WTC11 (cell line): ENCODE measurements around the gene SPG21. TPM values are rescaled to one million over a fixed set of nuclear protein-coding genes. Genes with fewer than 3 reads are reported as not detected.

Experiments used
- ATAC-seq: fragments of 200-7000 bp; cut with Tn5 transposase; 2 replicates; pipeline ENCODE4 v1.10.0; 2021; ENCODE audit warnings: mild to moderate bottlenecking, moderate library complexity
- CTCF ChIA-PET: fragments of 300-600 bp; sonication (Branson Sonifier 250); formaldehyde crosslinking; loops from one replicate; lab custom pipeline; 2021; ENCODE audit warnings: antibody characterized with exemption; lab: Charles Lee
- POLR2A ChIA-PET: fragments of 350-600 bp; sonication (Branson Sonifier 250); formaldehyde crosslinking; loops from one replicate; lab custom pipeline; 2021; ENCODE audit warnings: antibody characterized with exemption; lab: Charles Lee
- DNase-seq: peaks from one replicate; pipeline ENCODE4 v3.0.0; 2021; ENCODE audit warnings: low spot score
- H3K27ac Mint-ChIP-seq: 2 replicates; pipeline ENCODE4 v1.8.0; 2021; ENCODE audit warnings: mixed read lengths
- H3K27me3 Mint-ChIP-seq: 2 replicates; pipeline ENCODE4 v1.8.0; 2021; ENCODE audit warnings: low read depth, mild to moderate bottlenecking, moderate library complexity, mixed read lengths
- H3K36me3 Mint-ChIP-seq: 2 replicates; pipeline ENCODE4 v1.8.0; 2021; ENCODE audit warnings: mixed read lengths
- H3K4me1 Mint-ChIP-seq: 2 replicates; pipeline ENCODE4 v1.8.0; 2022; ENCODE audit warnings: mixed read lengths
- H3K4me3 Mint-ChIP-seq: 2 replicates; pipeline ENCODE4 v1.8.0; 2021; ENCODE audit warnings: mild to moderate bottlenecking, moderate library complexity, mixed read lengths
- H3K9me3 Mint-ChIP-seq: 2 replicates; pipeline ENCODE4 v1.8.0; 2021; ENCODE audit warnings: mixed read lengths
- CBFB ChIP-seq: sonication (generic); formaldehyde crosslinking; IDR thresholded peaks from 2 replicates; pipeline ENCODE4 v1.8.1; 2022; ENCODE audit warnings: mild to moderate bottlenecking, low read depth, missing genetic modification reagents
- CREB1 ChIP-seq: sonication (generic); formaldehyde crosslinking; IDR thresholded peaks from 2 replicates; pipeline ENCODE4 v1.8.0; 2023; ENCODE audit warnings: mild to moderate bottlenecking, missing genetic modification reagents
- ELF4 ChIP-seq: sonication (generic); formaldehyde crosslinking; IDR thresholded peaks from 2 replicates; pipeline ENCODE4 v1.8.1; 2022; ENCODE audit warnings: low read depth, mild to moderate bottlenecking, moderate library complexity, missing genetic modification reagents
- EMX1 ChIP-seq: fragments of 250-450 bp; sonication (Bioruptor Pico); IDR thresholded peaks from 2 replicates; pipeline ENCODE4 v1.8.0; 2021; ENCODE audit warnings: mild to moderate bottlenecking
- FOXJ3 ChIP-seq: sonication (generic); formaldehyde crosslinking; IDR thresholded peaks from 2 replicates; pipeline ENCODE4 v1.9.0; 2021; ENCODE audit warnings: missing genetic modification reagents, mild to moderate bottlenecking, borderline replicate concordance
- FOXP4 ChIP-seq: sonication (generic); formaldehyde crosslinking; IDR thresholded peaks from 2 replicates; pipeline ENCODE4 v1.8.0; 2022; ENCODE audit warnings: mild to moderate bottlenecking, missing genetic modification reagents
- IRF1 ChIP-seq: sonication (generic); formaldehyde crosslinking; IDR thresholded peaks from 2 replicates; pipeline ENCODE4 v1.8.0; 2023; ENCODE audit warnings: missing genetic modification reagents
- IRF2 ChIP-seq: sonication (generic); formaldehyde crosslinking; IDR thresholded peaks from 2 replicates; pipeline ENCODE4 v1.8.0; 2022; ENCODE audit warnings: low read depth, missing genetic modification reagents, borderline replicate concordance
- JAZF1 ChIP-seq: fragments of 250-450 bp; sonication (Bioruptor Pico); IDR thresholded peaks from 2 replicates; pipeline ENCODE4 v1.9.0; 2021; ENCODE audit warnings: moderate library complexity, mild to moderate bottlenecking, inconsistent platforms
- MAX ChIP-seq: sonication (generic); formaldehyde crosslinking; IDR thresholded peaks from 2 replicates; pipeline ENCODE4 v1.8.0; 2022; ENCODE audit warnings: mild to moderate bottlenecking, missing genetic modification reagents
- MLX ChIP-seq: sonication (generic); formaldehyde crosslinking; IDR thresholded peaks from 2 replicates; pipeline ENCODE4 v1.8.1; 2023; ENCODE audit warnings: mild to moderate bottlenecking, missing genetic modification reagents, moderate library complexity
- MYBL2 ChIP-seq: sonication (generic); formaldehyde crosslinking; IDR thresholded peaks from 2 replicates; pipeline ENCODE4 v1.8.1; 2023; ENCODE audit warnings: mild to moderate bottlenecking, moderate library complexity, missing genetic modification reagents
- NFATC4 ChIP-seq: fragments of 250-450 bp; sonication (Bioruptor Pico); IDR thresholded peaks from 2 replicates; pipeline ENCODE4 v1.9.0; 2021; ENCODE audit warnings: mild to moderate bottlenecking
- NR3C1 ChIP-seq: sonication (generic); formaldehyde crosslinking; conservative IDR thresholded peaks from 2 replicates; pipeline ENCODE4 v1.8.1; 2023; ENCODE audit warnings: low read depth, mild to moderate bottlenecking, missing genetic modification reagents
- PRDM15 ChIP-seq: sonication (generic); formaldehyde crosslinking; IDR thresholded peaks from 2 replicates; pipeline ENCODE4 v1.8.0; 2022; ENCODE audit warnings: missing genetic modification reagents
- PREB ChIP-seq: sonication (generic); formaldehyde crosslinking; IDR thresholded peaks from 2 replicates; pipeline ENCODE4 v1.8.1; 2022; ENCODE audit warnings: mild to moderate bottlenecking, missing genetic modification reagents, moderate library complexity, borderline replicate concordance
- PRRX2 ChIP-seq: fragments of 250-450 bp; sonication (Bioruptor Pico); IDR thresholded peaks from 2 replicates; pipeline ENCODE4 v1.8.0; 2021; ENCODE audit warnings: mild to moderate bottlenecking
- ZBTB43 ChIP-seq: sonication (generic); formaldehyde crosslinking; IDR thresholded peaks from 2 replicates; pipeline ENCODE4 v1.8.1; 2023; ENCODE audit warnings: mild to moderate bottlenecking, missing genetic modification reagents
- ZNF263 ChIP-seq: sonication (generic); formaldehyde crosslinking; IDR thresholded peaks from 2 replicates; pipeline ENCODE4 v1.8.1; 2022; ENCODE audit warnings: low read depth, mild to moderate bottlenecking, moderate library complexity, missing genetic modification reagents
- ZNF423 ChIP-seq: fragments of 250-450 bp; sonication (Bioruptor Pico); IDR thresholded peaks from 2 replicates; pipeline ENCODE4 v2.1.2; 2022; ENCODE audit warnings: mild to moderate bottlenecking, moderate library complexity
- ZNF512 ChIP-seq: sonication (generic); formaldehyde crosslinking; IDR thresholded peaks from 2 replicates; pipeline ENCODE4 v1.8.1; 2022; ENCODE audit warnings: missing genetic modification reagents, borderline replicate concordance
- total RNA-seq: library from RNA; stranded (reverse); gene quantifications from 3 replicates; pipeline ENCODE4 v1.2.3, GENCODE V29; 2021

Gene SPG21
- total RNA-seq, 1 experiment from 2014 or later = 69.9 TPM

GRCh38 chr15:64930778-64931371 is 58.8 kb downstream of the SPG21 start:
- ATAC-seq (no peak), DNase-seq (no peak)
- POLR2A ChIA-PET = no interaction called here
- H3K9me3 Mint-ChIP-seq = no peaks in the 10 kb centered on the region
- no peaks in the 10 kb centered on the region for H3K27me3 Mint-ChIP-seq
- CTCF ChIA-PET = no interaction called here
- TF ChIP-seq NFATC4 (no peak), ZBTB43 (CRISPR knock-in tag) (no peak), MAX (CRISPR knock-in tag) (no peak), CREB1 (no peak), NR3C1 (CRISPR knock-in tag) (no peak), PRDM15 (CRISPR knock-in tag) (no peak), JAZF1 (CRISPR knock-in tag) (no peak), ZNF263 (CRISPR knock-in tag) (no peak), PRRX2 (CRISPR knock-in tag) (no peak), ELF4 (CRISPR knock-in tag) (no peak), ZNF423 (CRISPR knock-in tag) (no peak), FOXJ3 (CRISPR knock-in tag) (no peak), PREB (no peak), IRF1 (CRISPR knock-in tag) (no peak), CBFB (CRISPR knock-in tag) (no peak), MYBL2 (CRISPR knock-in tag) (no peak)
- H3K36me3 Mint-ChIP-seq = peaks cover 8% of the 10 kb centered on the region
- H3K4me3 Mint-ChIP-seq = no peak overlapping the region
- H3K4me1 Mint-ChIP-seq = no peaks in the 10 kb centered on the region
- 0 out of 2 replicates have a peak overlapping the region, but pooled peaks have one; percentile 2 for H3K27ac Mint-ChIP-seq

- Mint-ChIP-seq H3K27ac (no peak overlapping the region), H3K27me3 (no peaks in the 10 kb centered on the region), H3K36me3 (peaks cover 8% of the 10 kb centered on the region), H3K4me3 (no peak overlapping the region), H3K9me3 (no peaks in the 10 kb centered on the region), H3K4me1 (peaks cover 3% of the 10 kb centered on the region)
- no peak for TF ChIP-seq IRF2
- TF ChIP-seq FOXP4 (CRISPR knock-in tag) = no peak
- TF ChIP-seq EMX1 (CRISPR knock-in tag) = no peak
- no peak for TF ChIP-seq ZNF512 (CRISPR knock-in tag)
- TF ChIP-seq MLX (CRISPR knock-in tag) = no peak
- TF ChIP-seq CBFB (CRISPR knock-in tag) = no peak
- DNase-seq (no peak), ATAC-seq (no peak)
- ChIA-PET POLR2A (no interaction called here), CTCF (no interaction called here)
Measured at GRCh38 chr15:64930019-64930652, 59.6 kb downstream of the SPG21 start.
